HG03045 (cell line): ENCODE measurements around the gene BORCS5.

ENCODE experiments used
- ATAC-seq: cut with Tn5 transposase; IDR thresholded peaks from one replicate; pipeline ENCODE4 v1.9.1; 2021; ENCODE audit warnings: mild to moderate bottlenecking, moderate library complexity; ENCODE audit not compliant: unreplicated experiment

BORCS5 gene

GRCh38 chr12:12353276-12353675, 3.6 kb upstream of the BORCS5 start:
- ATAC-seq: no peak

DNA sequence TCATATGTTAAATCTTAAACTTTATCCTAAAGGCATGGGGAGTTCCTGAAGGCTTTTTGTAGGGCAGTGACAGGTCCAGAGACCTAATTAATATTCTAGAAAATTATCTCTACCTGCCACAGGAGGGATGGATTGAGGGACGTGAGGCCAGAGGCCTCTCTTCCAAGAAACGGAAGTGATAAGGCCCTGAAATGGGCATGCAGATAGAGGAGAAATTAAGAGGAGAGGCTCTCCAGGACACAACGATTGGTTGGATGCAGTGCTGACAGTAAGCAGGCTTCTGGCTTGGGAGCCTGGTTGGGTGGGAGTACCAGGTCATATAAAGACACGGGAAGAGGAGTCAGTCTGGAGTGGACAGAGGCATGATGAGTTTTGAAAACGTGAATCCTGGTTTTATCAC, 3.1 kb upstream of the BORCS5 start:
- ATAC-seq: no peak

GRCh38 chr12:12356467-12356895, 397 bp upstream of the BORCS5 start:
- no peak for ATAC-seq

DNA sequence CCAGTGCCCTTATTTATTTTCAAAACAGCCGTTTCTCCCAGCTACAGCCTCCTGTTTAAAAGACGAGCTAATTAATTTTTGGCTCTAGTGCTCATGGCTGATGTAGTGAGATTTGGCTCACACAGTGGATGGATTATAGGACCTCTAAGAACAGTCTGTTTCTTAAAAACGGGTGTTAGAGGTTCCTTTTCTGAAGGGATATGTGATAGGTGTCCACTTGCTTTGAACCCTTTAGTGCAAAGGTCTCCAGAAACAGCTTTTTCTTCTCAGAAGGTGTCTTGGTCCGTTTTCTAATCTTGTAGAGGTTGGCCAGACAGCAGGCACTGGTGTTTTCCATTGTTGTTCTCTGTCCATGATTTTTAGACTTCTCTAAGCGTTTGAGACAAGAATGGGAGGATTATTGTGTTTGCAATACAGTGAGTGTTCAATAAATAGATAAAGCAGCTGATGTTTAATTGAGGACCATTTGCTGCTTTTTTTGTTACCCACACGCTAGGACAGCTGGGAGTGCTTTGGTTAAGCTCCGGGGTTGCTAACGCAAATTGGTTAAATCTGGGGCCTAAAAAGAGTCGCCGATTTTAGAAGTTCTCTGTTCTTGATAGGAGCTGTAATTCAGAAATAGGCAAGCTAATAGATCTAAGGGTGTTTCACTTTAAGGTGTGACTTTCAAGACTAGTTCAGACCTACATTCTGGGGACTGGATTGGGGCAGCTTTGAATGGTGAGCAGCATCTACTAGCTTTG, 1.0 kb downstream of the BORCS5 start:
- ATAC-seq: no peak

DNA sequence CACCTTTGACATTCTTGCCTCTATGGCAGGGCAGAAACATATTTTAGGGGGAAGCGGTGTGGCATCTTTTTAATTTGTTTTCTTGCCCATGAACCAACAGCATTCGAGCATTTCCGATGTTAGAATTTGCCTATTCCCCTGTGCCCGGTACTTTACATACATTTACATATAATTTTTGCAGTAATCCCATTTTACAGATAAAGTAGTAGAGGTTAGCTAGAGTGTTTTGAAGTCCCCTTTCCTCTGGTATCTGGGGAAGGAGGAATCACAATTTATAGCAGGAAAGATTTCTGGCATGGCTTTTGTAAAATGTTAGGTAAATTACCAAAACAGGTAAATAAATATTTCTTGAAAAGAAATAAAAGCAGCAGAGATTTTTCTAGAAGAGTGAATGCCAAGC, 1.6 kb downstream of the BORCS5 start:
- no peak for ATAC-seq

GRCh38 chr12:12364787-12365445, 8.0 kb downstream of the BORCS5 start:
- ATAC-seq: no peak

DNA sequence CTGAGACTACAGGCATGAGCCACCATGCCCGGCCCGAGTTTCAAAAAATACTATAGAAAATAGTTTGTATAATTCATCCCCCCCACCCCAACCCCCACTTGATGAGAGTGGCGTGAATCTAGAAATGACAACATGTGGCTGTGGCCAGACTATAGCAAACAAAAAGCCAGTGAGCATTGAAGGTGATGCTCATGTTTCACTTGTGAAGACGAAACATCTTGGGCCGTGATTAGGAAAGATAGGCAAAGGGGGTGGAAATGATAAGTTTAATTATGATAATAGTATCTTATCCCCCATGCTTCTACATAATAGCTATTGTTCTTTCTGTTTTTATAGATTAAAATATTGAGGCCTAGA, 8.5 kb downstream of the BORCS5 start:
- ATAC-seq: no peak

DNA sequence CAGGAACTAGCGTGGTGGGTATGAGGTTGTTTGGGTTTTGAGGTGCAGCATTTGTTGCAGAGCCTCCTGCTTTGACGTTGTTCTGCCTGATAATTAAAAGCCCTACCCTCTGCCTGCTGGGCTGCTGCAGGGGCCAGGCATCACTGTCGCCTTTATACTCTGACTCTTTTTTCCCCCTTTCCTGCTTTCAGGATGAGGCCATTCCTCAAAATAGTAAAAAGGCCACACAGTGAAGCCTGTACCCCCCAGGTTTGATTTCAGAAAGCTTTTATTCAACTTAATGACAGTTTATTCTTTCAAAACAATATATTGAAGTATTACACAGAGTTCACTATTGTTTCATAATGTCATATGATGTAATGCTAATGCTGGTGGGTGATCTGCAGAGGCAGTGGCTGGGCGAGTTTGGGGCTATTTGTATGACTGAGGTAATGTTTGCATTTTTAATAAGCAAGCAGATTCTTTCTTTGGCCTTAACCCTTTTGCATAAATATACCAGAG, 9.1 kb downstream of the BORCS5 start:
- no peak for ATAC-seq

DNA sequence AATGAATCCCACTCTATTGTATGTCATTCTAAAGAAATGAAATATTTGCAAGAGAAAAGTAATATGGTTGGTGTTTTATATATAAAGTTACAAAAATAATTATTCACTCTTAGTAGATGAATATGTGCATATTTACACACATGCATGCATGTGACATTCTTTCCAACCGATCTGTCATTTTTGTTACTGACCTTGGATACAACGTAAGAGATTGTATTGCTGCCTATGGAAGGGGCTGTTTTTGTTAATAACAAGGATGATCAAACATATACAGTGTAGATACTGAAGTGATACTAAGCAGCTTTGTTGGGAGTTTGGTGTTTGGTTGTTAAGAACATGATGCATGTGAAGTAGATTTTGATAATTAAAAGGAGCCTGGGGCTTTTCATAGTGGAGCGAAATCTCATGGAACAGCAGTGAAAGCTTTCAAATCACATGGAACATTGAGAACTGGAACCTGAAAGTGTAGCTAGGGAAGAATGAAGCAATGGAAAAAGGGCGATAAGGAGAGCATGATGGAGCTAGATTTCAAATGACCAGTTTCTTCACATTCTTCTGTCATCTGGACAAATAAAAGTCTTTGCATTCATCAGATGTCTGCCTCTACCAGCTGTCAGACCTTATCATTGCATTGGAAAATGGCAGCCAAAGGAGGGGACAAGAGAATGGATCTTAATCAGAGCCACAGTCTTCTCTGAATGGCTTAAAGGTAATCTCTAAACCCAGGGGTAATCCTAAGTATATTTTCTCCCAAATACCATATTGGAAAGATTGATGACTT, 10.0 kb downstream of the BORCS5 start:
- no peak for ATAC-seq

- ATAC-seq: no peak
Measured at GRCh38 chr12:12367482-12367998, 10.7 kb downstream of the BORCS5 start.

DNA sequence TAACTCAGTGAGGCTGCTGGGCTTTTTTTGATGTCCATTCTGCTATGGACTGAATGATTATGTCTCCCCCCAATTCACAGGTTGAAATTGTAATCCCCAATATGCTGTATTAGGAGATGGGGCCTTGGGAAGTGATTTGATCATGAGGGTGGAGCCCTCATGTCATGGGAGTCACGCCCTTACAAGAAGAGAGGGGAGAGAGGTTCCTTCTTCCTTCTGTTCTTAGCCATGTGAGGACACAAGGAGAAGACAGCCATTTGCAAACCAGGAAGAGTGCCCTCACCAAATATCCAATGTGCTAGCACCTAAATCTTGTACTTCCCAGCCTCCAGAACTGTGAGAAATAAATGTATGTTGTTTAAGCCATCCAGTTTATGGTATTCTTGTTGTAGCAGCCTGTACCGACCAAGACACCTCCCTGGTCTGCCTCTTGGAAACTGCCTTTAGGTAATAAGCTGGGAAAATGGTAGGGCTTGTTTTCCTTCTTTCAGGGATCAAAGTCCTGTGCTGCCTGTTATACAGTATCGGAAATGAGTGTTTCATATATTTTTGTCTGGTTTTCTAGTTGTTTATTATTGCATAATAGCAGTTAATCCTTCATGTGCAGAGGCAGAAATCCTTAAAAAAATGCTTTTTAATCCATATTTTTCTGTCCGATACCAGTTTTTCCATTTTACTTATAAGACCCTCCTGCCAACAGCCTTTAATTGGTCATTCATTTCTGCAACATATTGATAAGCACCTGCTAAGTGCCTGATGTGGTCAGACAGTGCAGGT, 16.3 kb downstream of the BORCS5 start:
- no peak for ATAC-seq

DNA sequence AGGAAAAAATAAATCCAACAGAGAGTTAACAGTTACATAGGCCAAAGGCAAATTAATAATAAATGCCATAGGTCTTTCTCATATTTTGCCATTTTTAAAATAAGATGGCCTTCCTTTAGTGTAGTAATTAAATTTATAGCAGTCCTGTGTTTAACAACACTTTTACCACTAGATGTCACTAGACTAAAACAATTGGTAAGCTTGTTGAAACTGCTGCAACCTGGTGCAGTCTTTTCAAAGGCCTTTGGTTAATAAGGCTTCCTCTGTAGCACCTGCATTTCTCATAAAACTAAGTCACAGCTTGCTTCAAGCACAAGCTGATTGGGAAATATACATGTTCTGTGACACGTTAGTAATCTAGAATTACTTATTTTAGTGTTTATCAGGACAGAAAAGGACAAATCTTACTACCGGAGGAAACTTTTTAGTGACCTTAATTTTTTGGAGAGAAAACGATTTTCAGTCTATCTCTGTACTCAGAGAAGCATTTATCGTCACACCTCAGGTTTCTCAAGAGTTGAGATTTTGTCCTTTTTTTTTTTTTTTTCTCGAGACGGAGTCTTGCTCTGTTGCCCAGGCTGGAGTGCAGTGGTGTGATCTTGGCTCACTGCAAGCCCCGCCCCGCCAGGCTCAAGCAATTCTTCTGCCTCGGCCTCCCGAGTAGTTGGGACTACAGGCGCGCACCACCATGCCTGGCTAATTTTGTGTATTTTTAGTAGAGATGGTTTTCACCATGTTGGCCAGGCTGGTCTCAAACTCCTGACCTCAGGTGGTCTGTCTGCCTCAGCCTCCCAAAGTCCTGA, 20.0 kb downstream of the BORCS5 start:
- no peak for ATAC-seq

DNA sequence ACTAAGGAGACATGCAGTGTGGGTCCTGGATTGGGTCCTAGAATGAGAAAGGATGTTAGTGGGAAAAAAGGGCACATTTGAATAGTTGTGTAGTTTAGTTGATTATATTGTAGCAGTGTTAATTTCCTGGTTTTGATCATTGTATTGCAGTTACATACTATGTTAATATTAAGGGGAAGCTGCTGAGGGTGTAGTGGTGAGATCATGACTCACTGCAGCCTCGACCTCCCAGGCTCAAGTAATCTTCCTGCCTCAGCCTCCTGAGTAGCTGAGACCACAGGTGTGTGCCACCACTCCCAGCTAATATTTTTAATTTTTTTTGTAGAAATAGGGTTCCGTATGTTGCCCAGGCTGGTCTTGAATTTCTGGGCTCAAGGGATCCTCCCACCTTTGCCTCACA, 21.7 kb downstream of the BORCS5 start:
- ATAC-seq: no peak

GRCh38 chr12:12379831-12380730, 23.2 kb downstream of the BORCS5 start:
- ATAC-seq: no peak

DNA sequence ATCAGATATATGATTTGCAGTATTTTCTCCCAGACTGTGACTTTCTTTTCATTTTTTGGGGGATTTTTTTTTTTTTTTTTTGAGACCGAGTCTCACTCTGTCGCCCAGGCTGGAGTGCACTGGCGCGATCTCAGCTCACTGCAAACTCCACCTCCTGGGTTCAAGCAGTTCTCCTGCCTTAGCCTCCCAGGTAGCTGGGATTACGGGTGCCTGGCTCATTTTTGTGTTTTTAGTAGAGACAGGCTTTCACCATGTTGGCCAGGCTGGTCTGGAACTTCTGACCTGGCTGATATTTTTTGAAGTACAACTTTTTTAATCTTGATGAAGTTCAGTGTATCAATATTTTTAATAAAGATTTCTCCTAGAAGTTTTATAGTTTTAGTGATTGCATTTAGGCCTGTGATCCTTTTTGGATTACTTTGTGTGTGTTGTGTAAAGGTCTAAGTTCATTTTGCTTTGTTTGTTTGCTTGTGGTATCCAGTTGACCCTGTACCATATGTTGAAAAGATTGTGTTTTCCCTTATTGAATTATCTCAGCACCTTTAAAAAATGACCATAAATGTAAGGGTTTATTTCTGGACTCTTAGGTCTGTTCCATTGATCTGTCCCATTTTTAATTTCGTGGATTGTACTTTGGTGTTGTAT, 24.2 kb downstream of the BORCS5 start:
- ATAC-seq: no peak

DNA sequence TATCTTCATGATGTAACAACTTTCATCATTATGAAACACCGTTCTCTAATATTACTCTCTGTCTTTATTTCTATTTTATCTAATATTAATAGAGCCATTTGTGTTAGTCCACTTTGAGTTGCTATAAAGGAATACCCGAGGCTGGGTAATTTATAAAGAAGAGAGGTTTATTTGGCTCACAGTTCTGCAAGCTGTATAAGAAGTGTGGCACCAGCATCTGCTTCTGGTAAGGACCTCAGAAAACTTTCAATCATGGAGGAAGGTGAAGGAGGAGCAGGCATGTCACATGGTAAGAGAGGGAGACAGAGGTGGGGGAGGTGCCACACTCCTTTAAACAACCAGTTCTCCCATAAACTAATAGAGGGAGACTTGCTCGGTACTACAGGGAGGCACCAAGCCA, 25.1 kb downstream of the BORCS5 start:
- no peak for ATAC-seq

GRCh38 chr12:12384571-12385340, 27.9 kb downstream of the BORCS5 start:
- ATAC-seq: no peak

DNA sequence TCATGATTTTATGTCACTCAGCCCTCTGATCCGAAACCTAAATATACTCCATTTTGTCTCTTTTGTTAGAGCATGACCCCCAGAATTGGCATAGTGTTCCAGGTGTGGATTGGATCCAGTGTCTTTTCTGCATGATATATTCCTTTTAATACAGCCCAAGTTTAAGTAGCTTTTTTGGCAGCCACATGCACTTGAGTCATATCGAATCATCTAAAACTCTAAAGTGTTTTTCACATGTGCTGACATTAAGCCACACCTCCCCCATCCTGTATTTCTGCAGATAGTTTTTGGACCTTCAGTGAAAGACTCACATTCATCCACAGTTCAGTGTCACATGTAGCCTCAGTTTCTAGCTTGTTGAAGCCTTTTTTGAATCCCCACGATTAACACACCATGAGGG, 30.6 kb downstream of the BORCS5 start:
- ATAC-seq: no peak
